HEK293 (cell line): Measurements from ENCODE around the gene LIPE.

Experiments used
- GLIS1 ChIP-seq: fragments of 450-650 bp; formaldehyde crosslinking; IDR thresholded peaks from 2 replicates; pipeline ENCODE4 v1.5.1; 2016; ENCODE audit warnings: missing biosample characterization, missing genetic modification characterization
- HOXA7 ChIP-seq: sonication (generic); formaldehyde crosslinking; IDR thresholded peaks from 2 replicates; pipeline ENCODE4 v1.8.1; 2022; ENCODE audit warnings: missing genetic modification reagents, borderline replicate concordance
- OVOL3 ChIP-seq: fragments of 450-650 bp; formaldehyde crosslinking; IDR thresholded peaks from 2 replicates; pipeline ENCODE4 v1.5.1; 2016; ENCODE audit warnings: missing biosample characterization, missing genetic modification characterization
- PBX3 ChIP-seq: sonication (generic); formaldehyde crosslinking; IDR thresholded peaks from 2 replicates; pipeline ENCODE4 v1.8.1; 2022; ENCODE audit warnings: mild to moderate bottlenecking, moderate library complexity, missing genetic modification reagents
- SALL2 ChIP-seq: fragments of 450-650 bp; formaldehyde crosslinking; IDR thresholded peaks from 2 replicates; pipeline ENCODE4 v1.5.0; 2017; ENCODE audit warnings: missing biosample characterization, mild to moderate bottlenecking, missing genetic modification characterization, borderline replicate concordance
- ZBTB21 ChIP-seq: fragments of 450-650 bp; formaldehyde crosslinking; IDR thresholded peaks from 2 replicates; pipeline ENCODE4 v1.5.1; 2017; ENCODE audit warnings: missing biosample characterization, missing genetic modification characterization
- ZBTB44 ChIP-seq: fragments of 450-650 bp; IDR thresholded peaks from 2 replicates; pipeline ENCODE4 v1.5.1; 2018; ENCODE audit warnings: missing biosample characterization, mild to moderate bottlenecking, missing genetic modification characterization
- ZBTB48 ChIP-seq: fragments of 450-650 bp; formaldehyde crosslinking; IDR thresholded peaks from 2 replicates; pipeline ENCODE4 v1.5.1; 2016; ENCODE audit warnings: missing biosample characterization, missing genetic modification characterization
- ZBTB8A ChIP-seq: fragments of 450-650 bp; formaldehyde crosslinking; IDR thresholded peaks from 2 replicates; pipeline ENCODE4 v1.5.1; 2016; ENCODE audit warnings: missing biosample characterization, missing genetic modification characterization
- ZFHX2 ChIP-seq: fragments of 450-650 bp; formaldehyde crosslinking; conservative IDR thresholded peaks from 2 replicates; pipeline ENCODE4 v1.5.1; 2016; ENCODE audit warnings: missing biosample characterization, missing genetic modification characterization
- ZNF112 ChIP-seq: fragments of 450-650 bp; formaldehyde crosslinking; IDR thresholded peaks from 2 replicates; pipeline ENCODE4 v1.5.0; 2017; ENCODE audit warnings: missing biosample characterization, missing genetic modification characterization
- ZNF155 ChIP-seq: fragments of 450-650 bp; formaldehyde crosslinking; IDR thresholded peaks from 2 replicates; pipeline ENCODE4 v1.5.1; 2016; ENCODE audit warnings: missing biosample characterization, missing genetic modification characterization
- ZNF202 ChIP-seq: fragments of 450-650 bp; formaldehyde crosslinking; IDR thresholded peaks from 2 replicates; pipeline ENCODE4 v1.5.1; 2016; ENCODE audit warnings: missing biosample characterization, missing genetic modification characterization, borderline replicate concordance
- ZNF280D ChIP-seq: fragments of 450-650 bp; formaldehyde crosslinking; IDR thresholded peaks from 2 replicates; pipeline ENCODE4 v1.5.1; 2016; ENCODE audit warnings: missing biosample characterization, missing genetic modification characterization
- ZNF561 ChIP-seq: fragments of 450-650 bp; IDR thresholded peaks from 2 replicates; pipeline ENCODE4 v1.5.1; 2018; ENCODE audit warnings: missing biosample characterization, missing genetic modification characterization, borderline replicate concordance
- ZNF571 ChIP-seq: fragments of 450-650 bp; formaldehyde crosslinking; IDR thresholded peaks from 2 replicates; pipeline ENCODE4 v1.5.0; 2017; ENCODE audit warnings: missing biosample characterization, missing genetic modification characterization
- ZNF623 ChIP-seq: fragments of 450-650 bp; formaldehyde crosslinking; IDR thresholded peaks from 2 replicates; pipeline ENCODE4 v1.5.1; 2016; ENCODE audit warnings: missing biosample characterization, missing genetic modification characterization
- ZNF785 ChIP-seq: fragments of 450-650 bp; formaldehyde crosslinking; IDR thresholded peaks from 2 replicates; pipeline ENCODE4 v1.5.1; 2016; ENCODE audit warnings: missing biosample characterization, missing genetic modification characterization
- ZSCAN16 ChIP-seq: fragments of 450-650 bp; formaldehyde crosslinking; IDR thresholded peaks from 2 replicates; pipeline ENCODE4 v1.5.1; 2016; ENCODE audit warnings: missing biosample characterization, missing genetic modification characterization
- ZSCAN23 ChIP-seq: fragments of 450-650 bp; formaldehyde crosslinking; IDR thresholded peaks from 2 replicates; pipeline ENCODE4 v1.5.1; 2016; ENCODE audit warnings: missing biosample characterization, missing genetic modification characterization
- TF ChIP-seq, protein P1 (sequence below): fragments of 450-650 bp; formaldehyde crosslinking; IDR thresholded peaks from 2 replicates; pipeline ENCODE4 v1.5.1; 2016; ENCODE audit warnings: missing biosample characterization, missing genetic modification characterization
- TF ChIP-seq, protein P2 (sequence below): fragments of 450-650 bp; formaldehyde crosslinking; IDR thresholded peaks from 2 replicates; pipeline ENCODE4 v1.5.1; 2016; ENCODE audit warnings: missing biosample characterization, missing genetic modification characterization, borderline replicate concordance
- TF ChIP-seq, protein P3 (sequence below): fragments of 450-650 bp; formaldehyde crosslinking; IDR thresholded peaks from 2 replicates; pipeline ENCODE4 v1.5.1; 2017; ENCODE audit warnings: missing biosample characterization, missing genetic modification characterization

The LIPE gene

GRCh38 chr19:42401365-42402303 is 25.6 kb downstream of the LIPE start (continued):
- TF ChIP-seq PBX3 (CRISPR knock-in tag) (0 out of 2 replicates have a peak, but pooled peaks have one; percentile 81), SALL2 (tag by site-specific recombination) (no peak), ZNF155 (no peak), ZFHX2 (peak; percentile 37; the same call in 1 of the 2 replicates), ZSCAN16 (no peak), ZSCAN23 (tag by site-specific recombination) (no peak), HOXA7 (CRISPR knock-in tag) (no peak), OVOL3 (tag by site-specific recombination) (no peak), ZBTB48 (tag by site-specific recombination) (peak; percentile 61), ZNF202 (no peak), ZNF623 (tag by site-specific recombination) (no peak), ZNF112 (no peak), ZNF785 (tag by site-specific recombination) (no peak; the same call in 1 of the 2 replicates), ZNF561 (tag by site-specific recombination) (peak; percentile 44; the same call in 1 of the 2 replicates), ZBTB44 (tag by site-specific recombination) (no peak), ZBTB21 (no peak), ZNF280D (tag by site-specific recombination) (no peak), ZBTB8A (no peak), ZNF571 (tag by site-specific recombination) (no peak), GLIS1 (tag by site-specific recombination) (no peak)
- TF ChIP-seq, protein P1, sequence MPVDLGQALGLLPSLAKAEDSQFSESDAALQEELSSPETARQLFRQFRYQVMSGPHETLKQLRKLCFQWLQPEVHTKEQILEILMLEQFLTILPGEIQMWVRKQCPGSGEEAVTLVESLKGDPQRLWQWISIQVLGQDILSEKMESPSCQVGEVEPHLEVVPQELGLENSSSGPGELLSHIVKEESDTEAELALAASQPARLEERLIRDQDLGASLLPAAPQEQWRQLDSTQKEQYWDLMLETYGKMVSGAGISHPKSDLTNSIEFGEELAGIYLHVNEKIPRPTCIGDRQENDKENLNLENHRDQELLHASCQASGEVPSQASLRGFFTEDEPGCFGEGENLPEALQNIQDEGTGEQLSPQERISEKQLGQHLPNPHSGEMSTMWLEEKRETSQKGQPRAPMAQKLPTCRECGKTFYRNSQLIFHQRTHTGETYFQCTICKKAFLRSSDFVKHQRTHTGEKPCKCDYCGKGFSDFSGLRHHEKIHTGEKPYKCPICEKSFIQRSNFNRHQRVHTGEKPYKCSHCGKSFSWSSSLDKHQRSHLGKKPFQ (tag by site-specific recombination): no peak
- TF ChIP-seq, protein P2, sequence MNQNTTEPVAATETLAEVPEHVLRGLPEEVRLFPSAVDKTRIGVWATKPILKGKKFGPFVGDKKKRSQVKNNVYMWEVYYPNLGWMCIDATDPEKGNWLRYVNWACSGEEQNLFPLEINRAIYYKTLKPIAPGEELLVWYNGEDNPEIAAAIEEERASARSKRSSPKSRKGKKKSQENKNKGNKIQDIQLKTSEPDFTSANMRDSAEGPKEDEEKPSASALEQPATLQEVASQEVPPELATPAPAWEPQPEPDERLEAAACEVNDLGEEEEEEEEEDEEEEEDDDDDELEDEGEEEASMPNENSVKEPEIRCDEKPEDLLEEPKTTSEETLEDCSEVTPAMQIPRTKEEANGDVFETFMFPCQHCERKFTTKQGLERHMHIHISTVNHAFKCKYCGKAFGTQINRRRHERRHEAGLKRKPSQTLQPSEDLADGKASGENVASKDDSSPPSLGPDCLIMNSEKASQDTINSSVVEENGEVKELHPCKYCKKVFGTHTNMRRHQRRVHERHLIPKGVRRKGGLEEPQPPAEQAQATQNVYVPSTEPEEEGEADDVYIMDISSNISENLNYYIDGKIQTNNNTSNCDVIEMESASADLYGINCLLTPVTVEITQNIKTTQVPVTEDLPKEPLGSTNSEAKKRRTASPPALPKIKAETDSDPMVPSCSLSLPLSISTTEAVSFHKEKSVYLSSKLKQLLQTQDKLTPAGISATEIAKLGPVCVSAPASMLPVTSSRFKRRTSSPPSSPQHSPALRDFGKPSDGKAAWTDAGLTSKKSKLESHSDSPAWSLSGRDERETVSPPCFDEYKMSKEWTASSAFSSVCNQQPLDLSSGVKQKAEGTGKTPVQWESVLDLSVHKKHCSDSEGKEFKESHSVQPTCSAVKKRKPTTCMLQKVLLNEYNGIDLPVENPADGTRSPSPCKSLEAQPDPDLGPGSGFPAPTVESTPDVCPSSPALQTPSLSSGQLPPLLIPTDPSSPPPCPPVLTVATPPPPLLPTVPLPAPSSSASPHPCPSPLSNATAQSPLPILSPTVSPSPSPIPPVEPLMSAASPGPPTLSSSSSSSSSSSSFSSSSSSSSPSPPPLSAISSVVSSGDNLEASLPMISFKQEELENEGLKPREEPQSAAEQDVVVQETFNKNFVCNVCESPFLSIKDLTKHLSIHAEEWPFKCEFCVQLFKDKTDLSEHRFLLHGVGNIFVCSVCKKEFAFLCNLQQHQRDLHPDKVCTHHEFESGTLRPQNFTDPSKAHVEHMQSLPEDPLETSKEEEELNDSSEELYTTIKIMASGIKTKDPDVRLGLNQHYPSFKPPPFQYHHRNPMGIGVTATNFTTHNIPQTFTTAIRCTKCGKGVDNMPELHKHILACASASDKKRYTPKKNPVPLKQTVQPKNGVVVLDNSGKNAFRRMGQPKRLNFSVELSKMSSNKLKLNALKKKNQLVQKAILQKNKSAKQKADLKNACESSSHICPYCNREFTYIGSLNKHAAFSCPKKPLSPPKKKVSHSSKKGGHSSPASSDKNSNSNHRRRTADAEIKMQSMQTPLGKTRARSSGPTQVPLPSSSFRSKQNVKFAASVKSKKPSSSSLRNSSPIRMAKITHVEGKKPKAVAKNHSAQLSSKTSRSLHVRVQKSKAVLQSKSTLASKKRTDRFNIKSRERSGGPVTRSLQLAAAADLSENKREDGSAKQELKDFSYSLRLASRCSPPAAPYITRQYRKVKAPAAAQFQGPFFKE (tag by site-specific recombination): no peak
- TF ChIP-seq, protein P3, sequence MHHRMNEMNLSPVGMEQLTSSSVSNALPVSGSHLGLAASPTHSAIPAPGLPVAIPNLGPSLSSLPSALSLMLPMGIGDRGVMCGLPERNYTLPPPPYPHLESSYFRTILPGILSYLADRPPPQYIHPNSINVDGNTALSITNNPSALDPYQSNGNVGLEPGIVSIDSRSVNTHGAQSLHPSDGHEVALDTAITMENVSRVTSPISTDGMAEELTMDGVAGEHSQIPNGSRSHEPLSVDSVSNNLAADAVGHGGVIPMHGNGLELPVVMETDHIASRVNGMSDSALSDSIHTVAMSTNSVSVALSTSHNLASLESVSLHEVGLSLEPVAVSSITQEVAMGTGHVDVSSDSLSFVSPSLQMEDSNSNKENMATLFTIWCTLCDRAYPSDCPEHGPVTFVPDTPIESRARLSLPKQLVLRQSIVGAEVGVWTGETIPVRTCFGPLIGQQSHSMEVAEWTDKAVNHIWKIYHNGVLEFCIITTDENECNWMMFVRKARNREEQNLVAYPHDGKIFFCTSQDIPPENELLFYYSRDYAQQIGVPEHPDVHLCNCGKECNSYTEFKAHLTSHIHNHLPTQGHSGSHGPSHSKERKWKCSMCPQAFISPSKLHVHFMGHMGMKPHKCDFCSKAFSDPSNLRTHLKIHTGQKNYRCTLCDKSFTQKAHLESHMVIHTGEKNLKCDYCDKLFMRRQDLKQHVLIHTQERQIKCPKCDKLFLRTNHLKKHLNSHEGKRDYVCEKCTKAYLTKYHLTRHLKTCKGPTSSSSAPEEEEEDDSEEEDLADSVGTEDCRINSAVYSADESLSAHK (tag by site-specific recombination): no peak
